B cell (primary cell): Measurements from ENCODE around the gene PSORS1C1. TPM values are rescaled to one million over a fixed set of nuclear protein-coding genes. Genes with fewer than 3 reads are reported as not detected.
"Not testable (repeated sequence)": the region's sequence is repeated elsewhere in the genome, so short reads cannot be mapped to it uniquely, and the experiment has no call there.

Experiments used
- ATAC-seq: fragments of 200-7000 bp; cut with Tn5 transposase; one replicate; pipeline ENCODE4 v1.10.0; 2021; ENCODE audit warnings: low read depth, mild to moderate bottlenecking, moderate number of reproducible peaks, moderate library complexity
- CTCF ChIA-PET: fragments of 350-600 bp; sonication (Branson Sonifier 250); formaldehyde crosslinking; loops from one replicate; lab custom pipeline; 2021; ENCODE audit warnings: antibody characterized with exemption, inconsistent platforms; lab: Charles Lee
- POLR2A ChIA-PET: fragments of 350-600 bp; sonication (Branson Sonifier 250); formaldehyde crosslinking; loops from one replicate; lab custom pipeline; 2021; ENCODE audit warnings: antibody characterized with exemption; lab: Charles Lee
- DNase-seq: peaks from one replicate; pipeline ENCODE4 v3.0.0; 2013
- H2AFZ ChIP-seq: 2 replicates; pipeline ENCODE4 v1.6.1; 2012; ENCODE audit warnings: mild to moderate bottlenecking, low read depth, low read length; ENCODE audit not compliant: insufficient read depth, poor library complexity, severe bottlenecking
- H3K27ac ChIP-seq, 2 donors: 1 replicate in 1 of 2; 2 replicates in 1 of 2; pipeline ENCODE4 v1.5.1; 2012 to 2013; ENCODE audit warnings: low read length in 2 of 2, mild to moderate bottlenecking in 2 of 2, moderate library complexity in 1 of 2
- H3K27me3 ChIP-seq, 4 experiments: fragments of 200-600 bp in 1 of 4; sonication (generic) in 1 of 4; replicated peaks in 1 of 4; 1 replicate in 2 of 4; 2 replicates in 2 of 4; pipeline versions ENCODE4 v1.6.1 to v1.7.0; 2013 to 2016; ENCODE audit warnings: low read length in 3 of 4, mild to moderate bottlenecking in 2 of 4, mixed read lengths in 1 of 4, moderate library complexity in 1 of 4; ENCODE audit not compliant: insufficient read depth in 4 of 4, control insufficient read depth in 3 of 4; ENCODE audit errors: control extremely low read depth in 1 of 4
- H3K36me3 ChIP-seq, 2 experiments: replicated peaks in 1 of 2; 1 replicate in 1 of 2; 2 replicates in 1 of 2; pipeline versions ENCODE4 v1.6.1 to v1.7.1; 2013; ENCODE audit warnings: low read length in 1 of 2; ENCODE audit not compliant: insufficient read depth in 2 of 2, control insufficient read depth in 1 of 2; ENCODE audit errors: control extremely low read depth in 1 of 2, extremely low read depth in 1 of 2
- H3K4me1 ChIP-seq, 2 donors: fragments of 200-600 bp in 1 of 2; sonication (generic) in 1 of 2; 1 replicate in 1 of 2; 2 replicates in 1 of 2; pipeline versions ENCODE4 v1.5.1 to v1.6.1; 2013 to 2017; ENCODE audit warnings: low read length in 2 of 2; ENCODE audit not compliant: control insufficient read depth in 2 of 2, insufficient read depth in 2 of 2
- H3K4me2 ChIP-seq: replicated peaks from 2 replicates; pipeline ENCODE3; 2012; ENCODE audit warnings: mild to moderate bottlenecking, low read depth, low read length; ENCODE audit not compliant: poor library complexity, severe bottlenecking
- H3K4me3 ChIP-seq, 5 experiments: fragments of 200-600 bp in 1 of 5; sonication (generic) in 1 of 5; 1 replicate in 3 of 5; 2 replicates in 2 of 5; pipeline versions ENCODE4 v1.5.1 to v1.7.0; 2011 to 2016; ENCODE audit warnings: low read length in 4 of 5, mild to moderate bottlenecking in 4 of 5, low read depth in 2 of 5, control low read depth in 1 of 5, moderate library complexity in 1 of 5; ENCODE audit not compliant: insufficient read depth in 1 of 5; ENCODE audit errors: control extremely low read depth in 1 of 5, extremely low read depth in 1 of 5
- H3K79me2 ChIP-seq: fragments of 200-600 bp; sonication (generic); one replicate; pipeline ENCODE4 v1.6.0; 2016; ENCODE audit warnings: low read length; ENCODE audit not compliant: control insufficient read depth, insufficient read depth
- H3K9ac ChIP-seq: fragments of 200-600 bp; sonication (generic); 2 replicates; pipeline ENCODE4 v1.6.1; 2017; ENCODE audit warnings: mild to moderate bottlenecking, low read length, moderate library complexity
- H3K9me3 ChIP-seq, 3 donors: one replicate each; pipeline versions ENCODE4 v1.6.1 to v1.7.1; 2013; ENCODE audit warnings: low read length in 2 of 3; ENCODE audit not compliant: control insufficient read depth in 2 of 3, insufficient read depth in 1 of 3; ENCODE audit errors: control extremely low read depth in 1 of 3
- H4K20me1 ChIP-seq: 2 replicates; pipeline ENCODE4 v1.6.0; 2012; ENCODE audit warnings: mild to moderate bottlenecking, low read length; ENCODE audit not compliant: insufficient read depth, control insufficient read depth, poor library complexity, severe bottlenecking
- H3K27ac Mint-ChIP-seq: one replicate; pipeline ENCODE4 v1.8.0; 2021; ENCODE audit warnings: mixed read lengths
- H3K27me3 Mint-ChIP-seq: one replicate; pipeline ENCODE4 v1.8.0; 2021; ENCODE audit warnings: mixed read lengths
- H3K4me1 Mint-ChIP-seq: one replicate; pipeline ENCODE4 v1.8.0; 2021; ENCODE audit warnings: mixed read lengths
- H3K4me3 Mint-ChIP-seq: one replicate; pipeline ENCODE4 v1.8.0; 2021; ENCODE audit warnings: mixed read lengths
- H3K9me3 Mint-ChIP-seq: one replicate; pipeline ENCODE4 v1.8.0; 2022; ENCODE audit warnings: mixed read lengths; ENCODE audit not compliant: insufficient read depth
- EZH2 ChIP-seq: IDR thresholded peaks from 2 replicates; pipeline ENCODE4 v1.6.1; 2012; ENCODE audit warnings: borderline replicate concordance, low read depth, mild to moderate bottlenecking, moderate library complexity, low read length; ENCODE audit not compliant: insufficient read depth, poor library complexity, severe bottlenecking
- WGBS: methylation state at CpG from one replicate; pipeline ENCODE4 v1.1.5; 2013; ENCODE audit warnings: missing lambda C conversion rate; ENCODE audit not compliant: insufficient coverage; 5-methylcytosine and 5-hydroxymethylcytosine counted together
- intact Hi-C: fragments of 100-400 bp; cut with micrococcal nuclease; formaldehyde crosslinking; loops from one replicate; pipeline ENCODE4 v1.10.0; 2022
- polyA plus RNA-seq: library from polyadenylated mRNA; depleted of rRNA; stranded (reverse); fragments of >200 nt; gene quantifications from 2 replicates; pipeline ENCODE4 v1.2.3, GENCODE V29; 2012
- total RNA-seq, 2 donors: library from RNA; stranded (reverse); fragments of 120-200 nt in 1 of 2; gene quantifications; 1 replicate in 1 of 2; 2 replicates in 1 of 2; pipeline versions ENCODE4 v1.2.3 to v1.2.4, GENCODE V29; 2013 to 2022
- TF ChIP-seq, protein P1 (sequence below): fragments of 200-600 bp; IDR thresholded peaks from one replicate; pipeline ENCODE4 v1.8.0; 2022; ENCODE audit warnings: antibody characterized with exemption, mild to moderate bottlenecking

The PSORS1C1 gene
- total and polyA plus RNA-seq, 2 donors (not counting 1 experiment from before 2014, with no cell fraction given) = not detected

DNA sequence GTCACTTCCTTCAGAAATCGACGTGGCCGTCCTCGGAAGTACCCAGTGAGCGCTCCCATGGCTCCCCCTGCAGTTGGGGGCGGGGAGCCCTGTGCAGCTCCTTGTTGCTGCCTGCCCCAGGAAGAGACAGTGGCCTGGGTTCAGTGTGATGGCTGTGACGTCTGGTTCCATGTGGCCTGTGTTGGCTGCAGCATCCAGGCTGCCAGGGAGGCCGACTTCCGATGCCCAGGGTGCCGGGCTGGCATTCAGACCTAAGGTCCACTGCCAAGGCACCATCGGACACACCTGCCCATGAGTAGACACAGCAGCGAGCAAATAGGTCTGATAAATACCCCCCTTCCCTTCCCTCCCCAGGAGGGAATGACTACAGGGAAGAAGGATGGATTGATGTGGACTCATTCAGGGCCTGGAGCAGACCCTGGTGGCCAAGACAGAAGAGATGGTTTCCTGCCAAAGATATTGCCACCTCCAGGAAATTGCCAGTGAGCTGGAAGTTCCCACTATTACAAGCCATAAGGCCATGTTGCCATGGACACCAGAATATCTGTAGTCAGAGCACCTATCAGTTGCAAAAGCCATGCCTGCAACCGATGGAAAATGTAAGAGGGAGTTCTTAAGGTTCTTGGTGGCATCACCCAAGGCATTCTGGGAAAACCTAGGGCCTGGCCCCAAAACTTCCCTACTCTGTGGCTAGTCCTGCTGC, 48.0 kb downstream of the PSORS1C1 start:
- WGBS = 90% methylated on average over 11 of the region's 13 CpGs
- peaks cover 7 to 25% of the 10 kb centered on the region in 2 donors for H3K4me1 ChIP-seq
- no peak overlapping the region for H3K27ac ChIP-seq
- no peak overlapping the region for H3K4me3 ChIP-seq
- ChIA-PET POLR2A (no interaction called here), CTCF (interaction anchor here (1.4 kb wide), 1 partner anchor 280 kb away, joined by 3 read pairs; no protein-coding TSS in a partner anchor)
- no peaks in the 10 kb centered on the region for H3K9me3 ChIP-seq
- H3K27ac Mint-ChIP-seq = no peak overlapping the region
- no peak for ATAC-seq
- intact Hi-C loops = no loop called here
- H3K79me2 ChIP-seq = no peaks in the 10 kb centered on the region
- H3K36me3 ChIP-seq = no peaks in the 10 kb centered on the region
- DNase-seq = no peak
- H2AFZ ChIP-seq = no peak overlapping the region
- no peaks in the 10 kb centered on the region for H3K27me3 ChIP-seq
- no peak overlapping the region for H3K4me3 Mint-ChIP-seq
- TF ChIP-seq EZH2 = no peak
- TF ChIP-seq, protein P1, sequence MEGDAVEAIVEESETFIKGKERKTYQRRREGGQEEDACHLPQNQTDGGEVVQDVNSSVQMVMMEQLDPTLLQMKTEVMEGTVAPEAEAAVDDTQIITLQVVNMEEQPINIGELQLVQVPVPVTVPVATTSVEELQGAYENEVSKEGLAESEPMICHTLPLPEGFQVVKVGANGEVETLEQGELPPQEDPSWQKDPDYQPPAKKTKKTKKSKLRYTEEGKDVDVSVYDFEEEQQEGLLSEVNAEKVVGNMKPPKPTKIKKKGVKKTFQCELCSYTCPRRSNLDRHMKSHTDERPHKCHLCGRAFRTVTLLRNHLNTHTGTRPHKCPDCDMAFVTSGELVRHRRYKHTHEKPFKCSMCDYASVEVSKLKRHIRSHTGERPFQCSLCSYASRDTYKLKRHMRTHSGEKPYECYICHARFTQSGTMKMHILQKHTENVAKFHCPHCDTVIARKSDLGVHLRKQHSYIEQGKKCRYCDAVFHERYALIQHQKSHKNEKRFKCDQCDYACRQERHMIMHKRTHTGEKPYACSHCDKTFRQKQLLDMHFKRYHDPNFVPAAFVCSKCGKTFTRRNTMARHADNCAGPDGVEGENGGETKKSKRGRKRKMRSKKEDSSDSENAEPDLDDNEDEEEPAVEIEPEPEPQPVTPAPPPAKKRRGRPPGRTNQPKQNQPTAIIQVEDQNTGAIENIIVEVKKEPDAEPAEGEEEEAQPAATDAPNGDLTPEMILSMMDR = no peak
- peaks cover 40% of the 10 kb centered on the region for H3K4me1 Mint-ChIP-seq
- H4K20me1 ChIP-seq = no peaks in the 10 kb centered on the region
- no peak overlapping the region for H3K9ac ChIP-seq
- H3K4me2 ChIP-seq = no peak overlapping the region
- H3K27me3 Mint-ChIP-seq = no peaks in the 10 kb centered on the region
- no peaks in the 10 kb centered on the region for H3K9me3 Mint-ChIP-seq

- no peak overlapping the region for H3K4me3 ChIP-seq
- H2AFZ ChIP-seq = no peak overlapping the region
- Mint-ChIP-seq H3K4me1 (peaks cover 30% of the 10 kb centered on the region), H3K27me3 (no peaks in the 10 kb centered on the region), H3K27ac (no peak overlapping the region), H3K9me3 (no peaks in the 10 kb centered on the region), H3K4me3 (no peak overlapping the region)
- no peak overlapping the region for H3K27ac ChIP-seq
- CTCF ChIA-PET = interaction anchor here (1.4 to 1.6 kb wide), 2 partner anchors 203 to 278 kb away, joined by 3 to 6 read pairs; no protein-coding TSS in a partner anchor
- H4K20me1 ChIP-seq = no peaks in the 10 kb centered on the region
- POLR2A ChIA-PET = interaction anchor here (0.7 kb wide), 1 partner anchor 15 kb away, joined by 3 read pairs; no protein-coding TSS in a partner anchor
- no peaks in the 10 kb centered on the region for H3K36me3 ChIP-seq
- no peaks in the 10 kb centered on the region for H3K9me3 ChIP-seq
- no peaks in the 10 kb centered on the region for H3K79me2 ChIP-seq
- TF ChIP-seq, protein P1 = no peak
- no peak for TF ChIP-seq EZH2
- DNase-seq (no peak), ATAC-seq (no peak)
- H3K4me2 ChIP-seq = no peak overlapping the region
- H3K4me1 ChIP-seq = peaks cover 5 to 19% of the 10 kb centered on the region in 2 donors
- intact Hi-C loops = no loop called here
- no peak overlapping the region for H3K9ac ChIP-seq
- no peaks in the 10 kb centered on the region for H3K27me3 ChIP-seq
Observed at GRCh38 chr6:31163922-31164321, 49.3 kb downstream of the PSORS1C1 start.

DNA sequence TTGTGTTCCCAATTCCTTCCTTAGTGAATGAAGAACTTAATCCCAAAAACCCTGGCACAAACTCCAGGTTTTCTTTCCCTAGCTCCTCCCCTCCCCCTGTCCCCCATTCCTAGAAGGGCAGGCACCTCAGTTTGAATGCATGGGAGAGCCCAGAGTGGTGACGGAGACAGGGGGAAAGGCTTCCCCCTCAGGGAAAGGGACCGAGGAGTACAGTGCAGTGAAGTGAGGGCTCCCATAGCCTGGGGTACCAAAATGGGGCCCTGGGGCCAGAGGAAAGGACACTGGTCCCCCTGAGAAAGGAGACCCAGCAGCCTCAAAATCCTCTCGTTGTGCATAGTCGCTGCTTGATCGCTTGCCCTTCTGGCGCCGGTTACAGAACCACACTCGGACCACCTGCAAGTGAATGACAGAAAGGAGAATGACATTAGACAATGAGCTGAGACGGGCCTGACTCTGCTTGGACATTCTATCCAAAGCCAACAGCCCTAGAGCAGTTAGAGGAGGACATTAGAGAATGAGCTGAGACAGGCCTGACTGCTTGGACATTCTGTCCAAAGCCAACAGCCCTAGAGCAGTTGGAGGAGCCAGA, 50.0 kb downstream of the PSORS1C1 start:
- H3K79me2 ChIP-seq, H3K36me3 ChIP-seq, ATAC-seq, DNase-seq, H3K4me3 ChIP-seq, H3K9me3 Mint-ChIP-seq, H4K20me1 ChIP-seq, H3K9ac ChIP-seq, H3K27me3 ChIP-seq, H3K9me3 ChIP-seq, intact Hi-C loops, H3K27me3 Mint-ChIP-seq, H2AFZ ChIP-seq, H3K27ac ChIP-seq: not testable (repeated sequence)
- peaks cover 0 to 12% of the 10 kb centered on the region in 2 donors for H3K4me1 ChIP-seq
- Mint-ChIP-seq H3K27ac (peak overlapping the region; percentile 78), H3K4me1 (peaks cover 24% of the 10 kb centered on the region), H3K4me3 (peak overlapping the region; percentile 46)
- H3K4me2 ChIP-seq = peak overlapping the region; percentile 48
- 93% methylated on average over 6 of the region's 9 CpGs for WGBS
- ChIA-PET CTCF (interaction anchor here (1.0 to 1.6 kb wide), 3 partner anchors 27 to 202 kb away, joined by 4 to 6 read pairs (median 5); no protein-coding TSS in a partner anchor), POLR2A (interaction anchor here (0.6 kb wide), 1 partner anchor 22 kb away, joined by 6 read pairs; no protein-coding TSS in a partner anchor)
